A673 (cell line): ENCODE data around the gene SRPX. TPM values are rescaled to one million over a fixed set of nuclear protein-coding genes. Genes with fewer than 3 reads are reported as not detected.

Experiments
- BruUV-seq: library from RNA; stranded (reverse); fragments of 400-500 nt; replicated peaks from 2 replicates; lab custom pipeline; 2021; lab: Mats Ljungman, UMichigan
- CTCF ChIA-PET: fragments of 300-600 bp; sonication (Branson Sonifier 250); formaldehyde crosslinking; loops from one replicate; lab custom pipeline; 2022; ENCODE audit warnings: antibody characterized with exemption; lab: Charles Lee
- POLR2A ChIA-PET: fragments of 300-600 bp; sonication (Branson Sonifier 250); formaldehyde crosslinking; loops from one replicate; lab custom pipeline; 2022; ENCODE audit warnings: antibody characterized with exemption; ENCODE audit not compliant: low non-redundant PET; lab: Charles Lee
- DNase-seq: peaks from one replicate; pipeline ENCODE4 v3.0.0-alpha.2; 2015; ENCODE audit warnings: low spot score
- H3K27ac ChIP-seq: fragments of 200-600 bp; sonication (generic); 2 replicates; pipeline ENCODE4 v1.5.1; 2016; ENCODE audit warnings: mixed run types, low read depth, mild to moderate bottlenecking, mixed read lengths, antibody characterized with exemption, low read length; ENCODE audit not compliant: poor library complexity, severe bottlenecking
- H3K27me3 ChIP-seq: fragments of 200-600 bp; sonication (generic); replicated peaks from 2 replicates; pipeline ENCODE4 v1.6.1; 2017; ENCODE audit warnings: mixed run types, low read depth, mild to moderate bottlenecking, mixed read lengths, antibody characterized with exemption, low read length; ENCODE audit not compliant: insufficient read depth, poor library complexity
- H3K36me3 ChIP-seq: fragments of 200-600 bp; sonication (generic); 2 replicates; pipeline ENCODE4 v1.6.1; 2016; ENCODE audit warnings: mixed run types, mild to moderate bottlenecking, mixed read lengths, antibody characterized with exemption, low read length; ENCODE audit not compliant: insufficient read depth, poor library complexity, severe bottlenecking
- H3K4me1 ChIP-seq: fragments of 200-600 bp; sonication (generic); 2 replicates; pipeline ENCODE4 v1.6.1; 2017; ENCODE audit warnings: mixed run types, mild to moderate bottlenecking, mixed read lengths, antibody characterized with exemption, low read length; ENCODE audit not compliant: insufficient read depth, poor library complexity, severe bottlenecking
- H3K4me3 ChIP-seq: fragments of 200-600 bp; sonication (generic); 2 replicates; pipeline ENCODE4 v1.5.1; 2016; ENCODE audit warnings: low read depth, mixed run types, mild to moderate bottlenecking, mixed read lengths, low read length; ENCODE audit not compliant: poor library complexity, severe bottlenecking
- H3K9me3 ChIP-seq: fragments of 200-600 bp; sonication (generic); 2 replicates; pipeline ENCODE4 v1.6.1; 2016; ENCODE audit warnings: mixed run types, low read depth, mild to moderate bottlenecking, mixed read lengths, antibody characterized with exemption, low read length; ENCODE audit not compliant: poor library complexity, severe bottlenecking
- EZH2 ChIP-seq: fragments of 200-600 bp; sonication (generic); IDR thresholded peaks from 2 replicates; pipeline ENCODE4 v1.6.1; 2017; ENCODE audit warnings: borderline replicate concordance, low read depth, mild to moderate bottlenecking, mixed read lengths, antibody characterized with exemption, low read length; ENCODE audit not compliant: poor library complexity, severe bottlenecking
- intact Hi-C: fragments of 100-400 bp; cut with micrococcal nuclease; formaldehyde crosslinking; loops from one replicate; pipeline ENCODE4 v1.10.0; 2022; ENCODE audit not compliant: unreplicated experiment
- total RNA-seq: library from RNA; stranded (reverse); gene quantifications from 2 replicates; pipeline ENCODE4 v1.2.3, GENCODE V29; 2021
- TF ChIP-seq, protein P1 (sequence below): fragments of 300-800, 200-600 bp; sonication (generic); conservative IDR thresholded peaks from 2 replicates; pipeline ENCODE4 v1.5.1; 2017; ENCODE audit warnings: low read depth, mild to moderate bottlenecking, antibody characterized with exemption, low read length, moderate library complexity, mixed read lengths

SRPX gene
- total RNA-seq, 1 experiment from 2014 or later: 1.1 TPM

DNA sequence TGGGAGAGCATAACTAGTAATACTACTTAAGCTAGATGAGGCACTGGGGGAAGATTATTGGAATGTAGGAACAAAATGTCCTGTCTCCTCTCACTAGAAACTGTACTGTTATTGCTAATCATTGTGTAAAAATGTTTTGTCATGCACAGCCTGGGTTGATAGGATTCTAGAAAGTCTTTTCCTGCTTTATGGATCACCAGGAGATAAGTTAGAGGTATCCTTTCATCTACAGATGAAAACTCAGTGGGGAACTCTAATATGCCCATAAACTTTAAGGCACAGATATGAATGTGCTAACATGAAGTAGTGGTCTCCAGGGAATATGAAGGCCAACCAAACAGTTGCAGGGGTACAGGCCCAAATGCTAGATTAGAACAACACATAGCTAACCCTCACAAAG is 57.5 kb downstream of the SRPX start:
- no peaks in the 10 kb centered on the region for H3K27me3 ChIP-seq
- no peaks in the 10 kb centered on the region for H3K36me3 ChIP-seq
- H3K9me3 ChIP-seq: no peaks in the 10 kb centered on the region
- BruUV-seq: no TSS peak
- H3K4me1 ChIP-seq: peaks cover 6% of the 10 kb centered on the region
- H3K4me3 ChIP-seq: no peak overlapping the region
- intact Hi-C loops: no loop called here
- no peak overlapping the region for H3K27ac ChIP-seq
- TF ChIP-seq, protein P1, sequence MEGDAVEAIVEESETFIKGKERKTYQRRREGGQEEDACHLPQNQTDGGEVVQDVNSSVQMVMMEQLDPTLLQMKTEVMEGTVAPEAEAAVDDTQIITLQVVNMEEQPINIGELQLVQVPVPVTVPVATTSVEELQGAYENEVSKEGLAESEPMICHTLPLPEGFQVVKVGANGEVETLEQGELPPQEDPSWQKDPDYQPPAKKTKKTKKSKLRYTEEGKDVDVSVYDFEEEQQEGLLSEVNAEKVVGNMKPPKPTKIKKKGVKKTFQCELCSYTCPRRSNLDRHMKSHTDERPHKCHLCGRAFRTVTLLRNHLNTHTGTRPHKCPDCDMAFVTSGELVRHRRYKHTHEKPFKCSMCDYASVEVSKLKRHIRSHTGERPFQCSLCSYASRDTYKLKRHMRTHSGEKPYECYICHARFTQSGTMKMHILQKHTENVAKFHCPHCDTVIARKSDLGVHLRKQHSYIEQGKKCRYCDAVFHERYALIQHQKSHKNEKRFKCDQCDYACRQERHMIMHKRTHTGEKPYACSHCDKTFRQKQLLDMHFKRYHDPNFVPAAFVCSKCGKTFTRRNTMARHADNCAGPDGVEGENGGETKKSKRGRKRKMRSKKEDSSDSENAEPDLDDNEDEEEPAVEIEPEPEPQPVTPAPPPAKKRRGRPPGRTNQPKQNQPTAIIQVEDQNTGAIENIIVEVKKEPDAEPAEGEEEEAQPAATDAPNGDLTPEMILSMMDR: no peak
- TF ChIP-seq EZH2: no peak
- DNase-seq: peak; percentile 23
- CTCF ChIA-PET: no interaction called here
- POLR2A ChIA-PET: no interaction called here

DNA sequence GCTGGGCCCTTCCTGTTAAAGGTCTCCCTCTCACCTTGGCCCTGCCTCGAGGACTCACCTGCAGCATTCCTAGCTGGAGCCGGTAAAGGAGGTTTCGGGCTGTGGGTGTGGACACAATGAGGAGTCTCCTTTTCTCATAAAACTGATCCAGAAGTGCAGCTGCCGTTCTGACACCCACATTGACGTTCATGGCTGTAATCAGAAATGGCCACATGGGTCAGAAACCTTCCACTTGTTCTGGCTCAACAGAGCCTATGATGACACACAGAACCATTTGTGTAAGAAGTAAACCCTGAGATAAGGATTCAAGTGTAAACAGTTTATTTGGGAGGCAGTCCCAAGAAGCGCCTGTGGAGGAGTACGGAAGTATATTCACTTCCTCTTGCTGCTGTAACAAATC is 63.8 kb downstream of the SRPX start:
- TF ChIP-seq EZH2: no peak
- TF ChIP-seq, protein P1: no peak
- intact Hi-C loops: no loop called here
- ChIA-PET POLR2A (no interaction called here), CTCF (no interaction called here)
- H3K4me1 ChIP-seq: peaks cover 6% of the 10 kb centered on the region
- no peak overlapping the region for H3K4me3 ChIP-seq
- no peak for DNase-seq
- no peak overlapping the region for H3K27ac ChIP-seq
- BruUV-seq: no TSS peak
- H3K36me3 ChIP-seq: no peaks in the 10 kb centered on the region
- H3K9me3 ChIP-seq: no peaks in the 10 kb centered on the region
- H3K27me3 ChIP-seq: peaks cover under 1% of the 10 kb centered on the region

DNA sequence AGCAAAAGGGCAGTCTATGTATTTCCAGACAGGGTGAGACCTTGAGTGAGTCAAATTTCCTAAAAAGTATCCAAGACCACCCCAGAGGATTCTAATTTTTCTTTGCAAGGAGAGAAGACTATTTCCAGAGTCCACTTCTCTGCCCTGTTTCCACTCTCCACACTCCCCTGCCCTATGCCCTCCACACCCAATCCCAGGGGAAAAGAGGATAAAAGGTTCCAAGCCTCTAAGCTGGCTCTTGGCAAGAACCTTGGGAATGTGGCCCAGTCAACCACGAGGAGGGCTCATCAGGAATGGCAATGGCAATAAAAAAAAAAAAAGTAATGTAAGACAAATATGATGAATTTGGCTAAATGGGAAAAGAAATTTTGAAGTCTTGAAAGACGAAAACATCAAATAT is 65.9 kb downstream of the SRPX start:
- Histone ChIP-seq H3K36me3 (no peaks in the 10 kb centered on the region), H3K4me1 (no peaks in the 10 kb centered on the region), H3K9me3 (no peaks in the 10 kb centered on the region), H3K27me3 (peaks cover 3% of the 10 kb centered on the region), H3K4me3 (no peak overlapping the region), H3K27ac (no peak overlapping the region)
- no peak for DNase-seq
- ChIA-PET CTCF (no interaction called here), POLR2A (no interaction called here)
- TF ChIP-seq, protein P1: no peak
- TF ChIP-seq EZH2: no peak
- no TSS peak for BruUV-seq
- intact Hi-C loops: no loop called here
